ENCODE data around the gene TSACC.

Gene TSACC

DNA sequence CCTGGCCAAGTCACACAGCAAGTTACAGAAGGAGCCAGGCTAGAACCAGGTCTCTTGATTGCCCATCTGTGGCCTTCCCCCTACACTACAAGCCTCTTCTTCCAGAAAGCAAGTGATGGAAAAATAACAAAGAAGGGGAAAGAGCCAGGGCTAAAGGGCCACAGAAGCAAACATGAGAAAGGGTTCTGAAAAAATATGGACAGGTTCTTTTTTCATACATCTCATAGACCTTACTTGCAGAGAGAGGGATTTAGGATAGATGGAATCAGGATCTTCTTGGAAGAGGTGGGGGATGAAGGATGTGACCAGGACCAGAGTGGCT, 33.9 kb downstream of the TSACC start:
- TF ChIP-seq YY1 (IDR thresholded peaks at IDR 0.05; ENCODE audit: low read depth) (no peak), ZBTB7A (IDR thresholded peaks at IDR 0.05; ENCODE audit: low read depth) (no peak), CEBPB (IDR thresholded peaks at IDR 0.05) (no peak), RAD21 (IDR thresholded peaks at IDR 0.05; ENCODE audit: low read depth) (no peak), EGR1 (IDR thresholded peaks at IDR 0.05) (no peak), TEAD4 (IDR thresholded peaks at IDR 0.05) (no peak)
- TF ChIP-seq, protein P1, sequence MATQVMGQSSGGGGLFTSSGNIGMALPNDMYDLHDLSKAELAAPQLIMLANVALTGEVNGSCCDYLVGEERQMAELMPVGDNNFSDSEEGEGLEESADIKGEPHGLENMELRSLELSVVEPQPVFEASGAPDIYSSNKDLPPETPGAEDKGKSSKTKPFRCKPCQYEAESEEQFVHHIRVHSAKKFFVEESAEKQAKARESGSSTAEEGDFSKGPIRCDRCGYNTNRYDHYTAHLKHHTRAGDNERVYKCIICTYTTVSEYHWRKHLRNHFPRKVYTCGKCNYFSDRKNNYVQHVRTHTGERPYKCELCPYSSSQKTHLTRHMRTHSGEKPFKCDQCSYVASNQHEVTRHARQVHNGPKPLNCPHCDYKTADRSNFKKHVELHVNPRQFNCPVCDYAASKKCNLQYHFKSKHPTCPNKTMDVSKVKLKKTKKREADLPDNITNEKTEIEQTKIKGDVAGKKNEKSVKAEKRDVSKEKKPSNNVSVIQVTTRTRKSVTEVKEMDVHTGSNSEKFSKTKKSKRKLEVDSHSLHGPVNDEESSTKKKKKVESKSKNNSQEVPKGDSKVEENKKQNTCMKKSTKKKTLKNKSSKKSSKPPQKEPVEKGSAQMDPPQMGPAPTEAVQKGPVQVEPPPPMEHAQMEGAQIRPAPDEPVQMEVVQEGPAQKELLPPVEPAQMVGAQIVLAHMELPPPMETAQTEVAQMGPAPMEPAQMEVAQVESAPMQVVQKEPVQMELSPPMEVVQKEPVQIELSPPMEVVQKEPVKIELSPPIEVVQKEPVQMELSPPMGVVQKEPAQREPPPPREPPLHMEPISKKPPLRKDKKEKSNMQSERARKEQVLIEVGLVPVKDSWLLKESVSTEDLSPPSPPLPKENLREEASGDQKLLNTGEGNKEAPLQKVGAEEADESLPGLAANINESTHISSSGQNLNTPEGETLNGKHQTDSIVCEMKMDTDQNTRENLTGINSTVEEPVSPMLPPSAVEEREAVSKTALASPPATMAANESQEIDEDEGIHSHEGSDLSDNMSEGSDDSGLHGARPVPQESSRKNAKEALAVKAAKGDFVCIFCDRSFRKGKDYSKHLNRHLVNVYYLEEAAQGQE (IDR thresholded peaks at IDR 0.05; ENCODE audit: low read depth): no peak

DNA sequence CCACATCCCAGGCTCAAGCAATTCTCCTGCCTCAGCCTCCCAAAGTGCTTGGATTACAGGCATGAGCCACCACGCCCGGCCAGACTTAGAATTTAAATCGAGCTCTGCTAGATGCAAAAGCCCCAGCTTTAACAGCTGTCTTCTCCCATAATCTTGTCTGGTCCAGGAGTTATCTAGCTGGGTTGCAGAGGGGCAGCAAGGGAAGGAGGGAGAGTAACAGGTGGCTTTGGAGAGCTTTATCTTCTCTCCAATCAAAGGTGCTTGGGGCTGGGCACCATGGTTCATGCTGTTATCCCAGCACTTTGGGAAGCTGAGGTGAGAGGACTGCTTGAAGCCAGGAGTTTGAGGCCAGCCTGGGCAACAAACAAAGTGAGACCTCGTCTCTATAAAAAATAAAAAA, 34.5 kb downstream of the TSACC start:
- TF ChIP-seq FOXM1 (IDR thresholded peaks at IDR 0.05; ENCODE audit: borderline replicate concordance, low read depth) (no peak), EP300 (IDR thresholded peaks at IDR 0.05; ENCODE audit: borderline replicate concordance) (no peak), EGR1 (IDR thresholded peaks at IDR 0.05) (no peak), TEAD4 (IDR thresholded peaks at IDR 0.05) (no peak), CEBPB (IDR thresholded peaks at IDR 0.05) (no peak), RAD21 (IDR thresholded peaks at IDR 0.05; ENCODE audit: low read depth) (no peak), YY1 (IDR thresholded peaks at IDR 0.05; ENCODE audit: low read depth) (no peak), TCF12 (IDR thresholded peaks at IDR 0.05; ENCODE audit: low read depth) (no peak)
- TF ChIP-seq, protein P2, sequence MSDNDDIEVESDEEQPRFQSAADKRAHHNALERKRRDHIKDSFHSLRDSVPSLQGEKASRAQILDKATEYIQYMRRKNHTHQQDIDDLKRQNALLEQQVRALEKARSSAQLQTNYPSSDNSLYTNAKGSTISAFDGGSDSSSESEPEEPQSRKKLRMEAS (IDR thresholded peaks at IDR 0.05): no peak
- TF ChIP-seq, protein P3, sequence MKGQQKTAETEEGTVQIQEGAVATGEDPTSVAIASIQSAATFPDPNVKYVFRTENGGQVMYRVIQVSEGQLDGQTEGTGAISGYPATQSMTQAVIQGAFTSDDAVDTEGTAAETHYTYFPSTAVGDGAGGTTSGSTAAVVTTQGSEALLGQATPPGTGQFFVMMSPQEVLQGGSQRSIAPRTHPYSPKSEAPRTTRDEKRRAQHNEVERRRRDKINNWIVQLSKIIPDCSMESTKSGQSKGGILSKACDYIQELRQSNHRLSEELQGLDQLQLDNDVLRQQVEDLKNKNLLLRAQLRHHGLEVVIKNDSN (IDR thresholded peaks at IDR 0.05): no peak

DNA sequence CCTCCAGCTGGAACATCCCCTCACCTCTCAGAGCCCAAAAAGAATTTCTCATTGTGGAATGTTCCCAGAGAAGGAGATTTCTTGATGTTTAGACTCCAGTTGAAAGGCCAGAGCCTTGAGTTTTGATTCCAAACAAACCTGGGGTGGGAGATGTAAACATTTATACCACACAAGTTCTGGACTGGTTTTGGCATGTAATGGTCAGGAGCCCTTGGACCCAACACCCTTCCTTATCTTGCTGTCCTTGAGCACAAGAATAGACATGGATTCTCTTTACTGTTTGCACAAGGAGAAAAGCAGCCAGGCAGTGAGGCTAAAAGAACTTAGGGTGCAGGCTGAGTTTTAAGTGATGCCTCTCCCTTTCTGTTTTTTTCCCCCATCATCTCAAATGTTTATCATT, 35.2 kb downstream of the TSACC start:
- TF ChIP-seq, protein P2 (IDR thresholded peaks at IDR 0.05): no peak
- no peak for TF ChIP-seq RAD21 (IDR thresholded peaks at IDR 0.05; ENCODE audit: low read depth)
- no peak for TF ChIP-seq TAF1 (IDR thresholded peaks at IDR 0.05; ENCODE audit: low read depth)
- no peak for TF ChIP-seq CEBPB (IDR thresholded peaks at IDR 0.05)
- TF ChIP-seq YY1 (IDR thresholded peaks at IDR 0.05; ENCODE audit: low read depth): no peak
- no peak for TF ChIP-seq FOXM1 (IDR thresholded peaks at IDR 0.05; ENCODE audit: borderline replicate concordance, low read depth)
- TF ChIP-seq, protein P3 (IDR thresholded peaks at IDR 0.05): no peak
- TF ChIP-seq EGR1 (IDR thresholded peaks at IDR 0.05): no peak
- no peak for TF ChIP-seq TEAD4 (IDR thresholded peaks at IDR 0.05)
- no peak for TF ChIP-seq NFIC (IDR thresholded peaks at IDR 0.05)
- TF ChIP-seq, protein P1 (IDR thresholded peaks at IDR 0.05; ENCODE audit: low read depth): no peak
- TF ChIP-seq EP300 (IDR thresholded peaks at IDR 0.05; ENCODE audit: borderline replicate concordance): no peak
- TF ChIP-seq ZBTB7A (IDR thresholded peaks at IDR 0.05; ENCODE audit: low read depth): no peak

DNA sequence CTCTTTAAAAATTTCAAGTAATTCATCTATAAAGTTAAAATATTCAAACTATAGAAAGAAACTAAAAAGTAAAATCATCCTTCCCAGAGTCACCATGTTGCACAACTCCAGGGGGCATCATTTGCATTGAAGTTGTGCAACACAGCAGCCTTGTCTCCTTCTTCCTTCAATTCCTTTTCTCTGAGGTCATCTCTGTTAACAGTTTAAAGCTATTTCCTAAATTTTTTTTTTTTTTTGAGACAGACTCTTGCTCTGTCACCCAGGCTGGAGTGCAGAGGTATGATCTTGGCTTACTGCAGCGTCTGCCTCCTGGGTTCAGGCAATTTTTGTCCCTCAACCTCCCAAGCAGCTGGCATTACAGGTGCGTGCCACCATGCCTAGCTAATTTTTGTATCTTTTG, 37.8 kb downstream of the TSACC start:
- TF ChIP-seq, protein P2 (IDR thresholded peaks at IDR 0.05): no peak
- TF ChIP-seq, protein P3 (IDR thresholded peaks at IDR 0.05): no peak
- TF ChIP-seq CREB1 (IDR thresholded peaks at IDR 0.05; ENCODE audit: low read depth) (no peak), CEBPB (IDR thresholded peaks at IDR 0.05) (peak; percentile 75)

DNA sequence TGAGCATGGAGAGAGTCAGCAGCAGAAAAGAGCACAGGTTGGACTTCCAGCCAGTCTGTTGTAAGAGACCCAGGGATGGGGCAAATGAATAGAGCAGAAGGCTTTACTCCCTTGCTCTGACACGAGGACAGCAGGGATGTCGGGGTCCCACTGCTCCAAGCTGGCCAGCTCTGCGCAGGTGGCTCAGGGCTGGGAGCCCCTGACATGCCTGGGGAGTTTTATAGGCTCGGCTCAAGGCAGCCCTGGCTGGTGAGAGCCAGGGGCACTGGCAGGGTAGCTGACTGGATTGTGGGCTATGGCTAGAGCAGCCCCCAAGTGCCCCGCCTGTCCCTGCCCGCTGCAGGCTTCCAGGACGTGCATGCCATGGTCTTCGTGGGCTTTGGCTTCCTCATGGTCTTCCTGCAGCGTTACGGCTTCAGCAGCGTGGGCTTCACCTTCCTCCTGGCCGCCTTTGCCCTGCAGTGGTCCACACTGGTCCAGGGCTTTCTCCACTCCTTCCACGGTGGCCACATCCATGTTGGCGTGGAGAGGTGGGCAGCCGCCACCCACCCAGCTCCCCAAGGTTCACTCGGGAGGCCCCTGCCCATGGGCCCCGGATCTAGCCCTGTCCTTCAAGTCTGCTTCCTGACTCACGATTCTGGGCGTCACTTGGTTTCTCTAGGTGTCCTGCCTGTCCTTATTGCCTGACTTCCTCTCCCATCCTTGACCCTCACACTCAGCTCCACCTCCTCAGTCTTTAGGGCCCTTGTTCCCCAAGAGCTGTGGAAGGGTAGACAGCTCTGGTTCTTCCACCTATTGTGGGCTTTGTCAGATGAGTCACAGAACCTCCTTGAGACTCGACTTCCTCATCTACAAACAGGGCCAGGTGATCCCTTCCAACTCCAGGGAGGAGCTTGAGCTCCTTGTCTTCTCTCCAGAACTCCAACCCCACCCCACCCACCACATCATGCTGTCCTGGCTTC, 38.9 kb downstream of the TSACC start:
- TF ChIP-seq, protein P1 (IDR thresholded peaks at IDR 0.05; ENCODE audit: low read depth): no peak
- TF ChIP-seq, protein P3 (IDR thresholded peaks at IDR 0.05): no peak
- TF ChIP-seq, protein P2 (IDR thresholded peaks at IDR 0.05): no peak
- TF ChIP-seq EGR1 (IDR thresholded peaks at IDR 0.05) (no peak), CEBPB (IDR thresholded peaks at IDR 0.05) (no peak), ZBTB7A (IDR thresholded peaks at IDR 0.05; ENCODE audit: low read depth) (no peak), TEAD4 (IDR thresholded peaks at IDR 0.05) (no peak), EP300 (IDR thresholded peaks at IDR 0.05; ENCODE audit: borderline replicate concordance) (no peak), FOXM1 (IDR thresholded peaks at IDR 0.05; ENCODE audit: borderline replicate concordance, low read depth) (no peak), CREB1 (IDR thresholded peaks at IDR 0.05; ENCODE audit: low read depth) (no peak)

Data from Ishikawa (cell line).